ENCODE measurements around the gene SMAD5. TPM values are rescaled to one million over a fixed set of nuclear protein-coding genes. Genes with fewer than 3 reads are reported as not detected.

The SMAD5 gene
- total and polyA plus RNA-seq, 2 of the 13 experiments (the other 11 are each of a cell fraction or from before 2014, with no cell fraction given), result 27.2 to 48.5 TPM

DNA sequence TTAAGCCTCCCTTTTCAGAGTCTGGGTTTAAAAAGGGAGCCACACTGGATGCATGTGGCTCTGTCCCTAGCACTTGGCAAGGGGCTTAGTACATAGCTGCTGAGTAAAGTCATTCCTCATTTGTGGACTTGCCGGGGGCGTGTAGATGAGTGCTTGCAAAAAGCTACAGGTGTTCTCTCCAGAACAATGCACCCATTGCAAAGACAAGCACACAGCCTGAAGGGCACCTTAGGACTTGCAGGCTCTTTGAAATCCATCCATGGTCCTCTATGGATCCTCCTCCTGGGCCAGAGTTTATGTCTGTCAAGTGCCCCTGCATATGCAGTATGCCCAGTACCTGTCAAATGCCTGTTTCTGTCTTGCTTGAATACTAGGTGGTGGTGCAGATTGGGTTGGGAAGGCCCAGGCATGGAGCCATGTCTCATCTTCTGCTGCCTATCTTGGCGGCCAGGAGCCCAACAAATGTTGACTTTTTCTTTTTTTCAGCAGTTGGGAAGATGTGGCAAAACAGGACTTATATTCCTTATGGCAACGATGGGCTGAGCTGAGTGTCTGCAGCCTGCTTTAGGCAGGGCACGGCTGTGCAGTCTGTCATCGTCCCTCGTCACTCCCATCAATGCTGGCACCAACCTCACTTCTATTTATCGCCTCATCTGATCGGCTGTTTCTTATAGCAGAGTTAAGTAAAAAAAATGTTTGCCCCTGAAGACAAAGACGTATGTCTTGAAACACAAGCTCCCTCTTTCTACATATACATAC lies 78.8 kb downstream of the SMAD5 start:
- H3K4me1 ChIP-seq (ENCODE audit: insufficient read depth, low read length), result no peaks in the 10 kb centered on the region
- TF ChIP-seq SMYD3 (CRISPR knock-in tag; IDR thresholded peaks at IDR 0.05) (no peak), ZSCAN30 (CRISPR knock-in tag; IDR thresholded peaks at IDR 0.05) (no peak), PLRG1 (conservative IDR thresholded peaks at IDR 0.05) (no peak)
- TF ChIP-seq, protein P1, sequence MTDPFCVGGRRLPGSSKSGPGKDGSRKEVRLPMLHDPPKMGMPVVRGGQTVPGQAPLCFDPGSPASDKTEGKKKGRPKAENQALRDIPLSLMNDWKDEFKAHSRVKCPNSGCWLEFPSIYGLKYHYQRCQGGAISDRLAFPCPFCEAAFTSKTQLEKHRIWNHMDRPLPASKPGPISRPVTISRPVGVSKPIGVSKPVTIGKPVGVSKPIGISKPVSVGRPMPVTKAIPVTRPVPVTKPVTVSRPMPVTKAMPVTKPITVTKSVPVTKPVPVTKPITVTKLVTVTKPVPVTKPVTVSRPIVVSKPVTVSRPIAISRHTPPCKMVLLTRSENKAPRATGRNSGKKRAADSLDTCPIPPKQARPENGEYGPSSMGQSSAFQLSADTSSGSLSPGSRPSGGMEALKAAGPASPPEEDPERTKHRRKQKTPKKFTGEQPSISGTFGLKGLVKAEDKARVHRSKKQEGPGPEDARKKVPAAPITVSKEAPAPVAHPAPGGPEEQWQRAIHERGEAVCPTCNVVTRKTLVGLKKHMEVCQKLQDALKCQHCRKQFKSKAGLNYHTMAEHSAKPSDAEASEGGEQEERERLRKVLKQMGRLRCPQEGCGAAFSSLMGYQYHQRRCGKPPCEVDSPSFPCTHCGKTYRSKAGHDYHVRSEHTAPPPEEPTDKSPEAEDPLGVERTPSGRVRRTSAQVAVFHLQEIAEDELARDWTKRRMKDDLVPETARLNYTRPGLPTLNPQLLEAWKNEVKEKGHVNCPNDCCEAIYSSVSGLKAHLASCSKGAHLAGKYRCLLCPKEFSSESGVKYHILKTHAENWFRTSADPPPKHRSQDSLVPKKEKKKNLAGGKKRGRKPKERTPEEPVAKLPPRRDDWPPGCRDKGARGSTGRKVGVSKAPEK (CRISPR knock-in tag; IDR thresholded peaks at IDR 0.05; ENCODE audit: borderline replicate concordance), result no peak
- TF ChIP-seq, protein P2, sequence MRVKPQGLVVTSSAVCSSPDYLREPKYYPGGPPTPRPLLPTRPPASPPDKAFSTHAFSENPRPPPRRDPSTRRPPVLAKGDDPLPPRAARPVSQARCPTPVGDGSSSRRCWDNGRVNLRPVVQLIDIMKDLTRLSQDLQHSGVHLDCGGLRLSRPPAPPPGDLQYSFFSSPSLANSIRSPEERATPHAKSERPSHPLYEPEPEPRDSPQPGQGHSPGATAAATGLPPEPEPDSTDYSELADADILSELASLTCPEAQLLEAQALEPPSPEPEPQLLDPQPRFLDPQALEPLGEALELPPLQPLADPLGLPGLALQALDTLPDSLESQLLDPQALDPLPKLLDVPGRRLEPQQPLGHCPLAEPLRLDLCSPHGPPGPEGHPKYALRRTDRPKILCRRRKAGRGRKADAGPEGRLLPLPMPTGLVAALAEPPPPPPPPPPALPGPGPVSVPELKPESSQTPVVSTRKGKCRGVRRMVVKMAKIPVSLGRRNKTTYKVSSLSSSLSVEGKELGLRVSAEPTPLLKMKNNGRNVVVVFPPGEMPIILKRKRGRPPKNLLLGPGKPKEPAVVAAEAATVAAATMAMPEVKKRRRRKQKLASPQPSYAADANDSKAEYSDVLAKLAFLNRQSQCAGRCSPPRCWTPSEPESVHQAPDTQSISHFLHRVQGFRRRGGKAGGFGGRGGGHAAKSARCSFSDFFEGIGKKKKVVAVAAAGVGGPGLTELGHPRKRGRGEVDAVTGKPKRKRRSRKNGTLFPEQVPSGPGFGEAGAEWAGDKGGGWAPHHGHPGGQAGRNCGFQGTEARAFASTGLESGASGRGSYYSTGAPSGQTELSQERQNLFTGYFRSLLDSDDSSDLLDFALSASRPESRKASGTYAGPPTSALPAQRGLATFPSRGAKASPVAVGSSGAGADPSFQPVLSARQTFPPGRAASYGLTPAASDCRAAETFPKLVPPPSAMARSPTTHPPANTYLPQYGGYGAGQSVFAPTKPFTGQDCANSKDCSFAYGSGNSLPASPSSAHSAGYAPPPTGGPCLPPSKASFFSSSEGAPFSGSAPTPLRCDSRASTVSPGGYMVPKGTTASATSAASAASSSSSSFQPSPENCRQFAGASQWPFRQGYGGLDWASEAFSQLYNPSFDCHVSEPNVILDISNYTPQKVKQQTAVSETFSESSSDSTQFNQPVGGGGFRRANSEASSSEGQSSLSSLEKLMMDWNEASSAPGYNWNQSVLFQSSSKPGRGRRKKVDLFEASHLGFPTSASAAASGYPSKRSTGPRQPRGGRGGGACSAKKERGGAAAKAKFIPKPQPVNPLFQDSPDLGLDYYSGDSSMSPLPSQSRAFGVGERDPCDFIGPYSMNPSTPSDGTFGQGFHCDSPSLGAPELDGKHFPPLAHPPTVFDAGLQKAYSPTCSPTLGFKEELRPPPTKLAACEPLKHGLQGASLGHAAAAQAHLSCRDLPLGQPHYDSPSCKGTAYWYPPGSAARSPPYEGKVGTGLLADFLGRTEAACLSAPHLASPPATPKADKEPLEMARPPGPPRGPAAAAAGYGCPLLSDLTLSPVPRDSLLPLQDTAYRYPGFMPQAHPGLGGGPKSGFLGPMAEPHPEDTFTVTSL (CRISPR knock-in tag; IDR thresholded peaks at IDR 0.05; ENCODE audit: borderline replicate concordance), result no peak
- FAIRE-seq (no peak), DNase-seq (ENCODE audit: low spot score) (no peak), ATAC-seq (no peak)
- no peak overlapping the region for H3K27ac ChIP-seq (ENCODE audit: extremely low read length, insufficient read depth, low read length)
- H2AFZ ChIP-seq (ENCODE audit: low read length), result no peak overlapping the region
- CTCF ChIA-PET (ENCODE audit: low intra/inter-chr PET ratio, low total read pairs), result interaction anchor here (1.3 to 1.9 kb wide), 2 partner anchors 324 to 331 kb away, joined by 4 to 19 read pairs; no protein-coding TSS in a partner anchor
- H3K9me3 ChIP-seq (ENCODE audit: low read length), result no peaks in the 10 kb centered on the region
- POLR2A ChIA-PET, result no interaction called here
- in situ Hi-C loops (cut with HindIII; ENCODE audit: extremely low pct_ligation_motif_present, low pct_unique_long_range_greater_than_20kb), result loop anchor here (5.0 kb wide), 1 partner anchor 324 kb away; no protein-coding TSS in a partner anchor
- no peak overlapping the region for H3K4me3 ChIP-seq (replicated peaks in 1 of 3; ENCODE audit: insufficient read depth in 1 of 3, low read depth in 2 of 3, low read length in 3 of 3)
- no peak overlapping the region for H3K9ac ChIP-seq (ENCODE audit: insufficient read depth, low read depth, low read length)
- H3K4me2 ChIP-seq (ENCODE audit: low read depth, low read length), result no peak overlapping the region
- intact Hi-C loops (cut with micrococcal nuclease; ENCODE audit: unreplicated experiment), result loop anchor here (1.0 kb wide), 1 partner anchor 324 kb away; no protein-coding TSS in a partner anchor
- BruUV-seq (replicated peaks), result no TSS peak
- no peaks in the 10 kb centered on the region for H4K20me1 ChIP-seq (ENCODE audit: insufficient read depth, low read length)
- H3K36me3 ChIP-seq (replicated peaks in 1 of 2; ENCODE audit: control insufficient read depth in 1 of 2, insufficient read depth in 2 of 2, low read length in 2 of 2), result no peaks in the 10 kb centered on the region
- H3K79me2 ChIP-seq (ENCODE audit: insufficient read depth, low read length), result no peaks in the 10 kb centered on the region
- H3K27me3 ChIP-seq (ENCODE audit: control insufficient read depth in 1 of 2, insufficient read depth in 2 of 2, low read length in 2 of 2), result peaks cover 0 to 44% of the 10 kb centered on the region in 2 experiments; a peak in 3 of 5 replicates
- WGBS (ENCODE audit: low lambda C conversion rate), result 41% methylated on average over 8 of the region's 10 CpGs

Data from HepG2 (cell line).